Upper lobe of right lung (tissue), 1 donor: ENCODE results near the gene TBC1D1. TPM values are rescaled to one million over a fixed set of nuclear protein-coding genes. Genes with fewer than 3 reads are reported as not detected.

Experiments
- ATAC-seq: fragments of 200-7000 bp; cut with Tn5 transposase; one replicate; pipeline ENCODE4 v1.9.1; 2020; ENCODE audit warnings: mild to moderate bottlenecking, moderate library complexity
- DNase-seq: peaks from one replicate; pipeline ENCODE4 v3.0.0-alpha.2; 2020
- H3K27ac ChIP-seq: fragments of 200-600 bp; one replicate; pipeline ENCODE4 v1.8.0; 2022
- H3K27me3 ChIP-seq: fragments of 200-600 bp; one replicate; pipeline ENCODE4 v1.8.0; 2022; ENCODE audit warnings: mild to moderate bottlenecking
- H3K36me3 ChIP-seq: fragments of 200-600 bp; one replicate; pipeline ENCODE4 v1.8.0; 2022
- H3K4me1 ChIP-seq: fragments of 200-600 bp; one replicate; pipeline ENCODE4 v1.8.0; 2022
- H3K4me3 ChIP-seq: fragments of 200-600 bp; one replicate; pipeline ENCODE4 v1.8.0; 2022; ENCODE audit warnings: mild to moderate bottlenecking
- H3K9me3 ChIP-seq: fragments of 200-600 bp; one replicate; pipeline ENCODE4 v1.8.0; 2022
- CTCF ChIP-seq: fragments of 200-600 bp; IDR thresholded peaks from one replicate; pipeline ENCODE4 v1.8.0; 2022; ENCODE audit warnings: antibody characterized with exemption
- intact Hi-C: fragments of 100-400 bp; cut with DNase I; formaldehyde crosslinking; loops from one replicate; pipeline ENCODE4 v1.11.0; 2022
- total RNA-seq: library from RNA; stranded (reverse); fragmentation: NEBNext Ultra II Directional; extraction: Animal tissue kit (Norgen Biotek cat#: 25700); gene quantifications from one replicate; pipeline ENCODE4 v1.2.1, GENCODE V29; 2021
- donor health status: DM: no; HTN: yes; CAD: no; lungs with severe emphysema.

TBC1D1 gene
- total RNA-seq, 1 donor from 2014 or later = 61.9 TPM

DNA sequence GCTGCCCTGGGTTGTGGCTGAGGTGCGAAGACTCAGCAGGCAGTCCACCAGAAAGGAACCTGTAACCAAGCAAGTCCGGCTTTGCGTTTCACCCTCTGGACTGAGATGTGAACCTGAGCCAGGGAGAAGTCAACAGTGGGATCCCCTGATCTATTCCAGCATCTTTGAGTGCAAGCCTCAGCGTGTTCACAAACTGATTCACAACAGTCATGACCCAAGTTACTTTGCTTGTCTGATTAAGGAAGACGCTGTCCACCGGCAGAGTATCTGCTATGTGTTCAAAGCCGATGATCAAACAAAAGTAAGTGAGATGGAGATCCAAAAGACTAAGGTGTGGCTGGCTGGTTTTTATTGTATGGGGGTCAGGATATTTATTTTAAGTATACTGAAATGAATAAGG is 11.3 kb downstream of the TBC1D1 start:
- intact Hi-C loops = no loop called here
- H3K9me3 ChIP-seq = no peaks in the 10 kb centered on the region
- H3K36me3 ChIP-seq = no peaks in the 10 kb centered on the region
- no peaks in the 10 kb centered on the region for H3K27me3 ChIP-seq
- ATAC-seq = no peak
- TF ChIP-seq CTCF = no peak
- no peaks in the 10 kb centered on the region for H3K4me1 ChIP-seq
- H3K27ac ChIP-seq = no peak overlapping the region
- no peak for DNase-seq
- no peak overlapping the region for H3K4me3 ChIP-seq

GRCh38 chr4:37902738-37903693 is 12.1 kb downstream of the TBC1D1 start:
- DNase-seq (no peak), ATAC-seq (no peak)
- Histone ChIP-seq H3K36me3 (no peaks in the 10 kb centered on the region), H3K4me1 (no peaks in the 10 kb centered on the region), H3K27ac (no peak overlapping the region), H3K4me3 (no peak overlapping the region), H3K27me3 (no peaks in the 10 kb centered on the region), H3K9me3 (no peaks in the 10 kb centered on the region)
- no peak for TF ChIP-seq CTCF
- intact Hi-C loops = no loop called here

GRCh38 chr4:37903901-37904300 is 13.0 kb downstream of the TBC1D1 start:
- Histone ChIP-seq H3K36me3 (no peaks in the 10 kb centered on the region), H3K4me1 (peaks cover 2% of the 10 kb centered on the region), H3K27ac (no peak overlapping the region), H3K27me3 (no peaks in the 10 kb centered on the region), H3K9me3 (no peaks in the 10 kb centered on the region), H3K4me3 (no peak overlapping the region)
- no peak for ATAC-seq
- no peak for TF ChIP-seq CTCF
- no peak for DNase-seq
- intact Hi-C loops = no loop called here

DNA sequence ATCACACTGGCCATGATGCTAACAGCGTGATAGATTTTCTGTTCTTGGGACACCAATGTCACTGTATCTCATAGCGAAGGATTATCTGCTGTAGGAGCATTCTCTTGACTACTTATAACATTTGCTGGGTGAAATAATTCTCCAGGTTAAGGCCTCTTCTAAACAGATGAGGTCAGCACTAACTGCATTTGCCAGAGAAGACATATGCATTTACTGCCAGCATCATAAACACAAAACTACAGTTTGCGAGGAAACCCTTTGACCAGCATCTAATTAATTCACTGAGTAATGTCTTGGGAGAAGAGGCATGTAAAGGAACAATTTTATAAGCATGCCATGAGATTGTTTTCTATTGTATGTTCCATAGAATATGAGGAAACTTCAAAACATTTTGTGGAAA is 13.9 kb downstream of the TBC1D1 start:
- Histone ChIP-seq H3K4me1 (peaks cover 8% of the 10 kb centered on the region), H3K36me3 (no peaks in the 10 kb centered on the region), H3K27me3 (no peaks in the 10 kb centered on the region), H3K9me3 (no peaks in the 10 kb centered on the region), H3K4me3 (no peak overlapping the region), H3K27ac (no peak overlapping the region)
- DNase-seq (no peak), ATAC-seq (no peak)
- intact Hi-C loops = no loop called here
- TF ChIP-seq CTCF = no peak

- Histone ChIP-seq H3K27ac (no peak overlapping the region), H3K36me3 (no peaks in the 10 kb centered on the region), H3K9me3 (no peaks in the 10 kb centered on the region), H3K4me1 (peaks cover 8% of the 10 kb centered on the region), H3K27me3 (no peaks in the 10 kb centered on the region), H3K4me3 (no peak overlapping the region)
- DNase-seq (no peak), ATAC-seq (no peak)
- intact Hi-C loops = no loop called here
- TF ChIP-seq CTCF = no peak
Measured at GRCh38 chr4:37905533-37906169, 14.8 kb downstream of the TBC1D1 start.
